ENCODE measurements around the gene EFHC1.

- TF ChIP-seq, protein P1, sequence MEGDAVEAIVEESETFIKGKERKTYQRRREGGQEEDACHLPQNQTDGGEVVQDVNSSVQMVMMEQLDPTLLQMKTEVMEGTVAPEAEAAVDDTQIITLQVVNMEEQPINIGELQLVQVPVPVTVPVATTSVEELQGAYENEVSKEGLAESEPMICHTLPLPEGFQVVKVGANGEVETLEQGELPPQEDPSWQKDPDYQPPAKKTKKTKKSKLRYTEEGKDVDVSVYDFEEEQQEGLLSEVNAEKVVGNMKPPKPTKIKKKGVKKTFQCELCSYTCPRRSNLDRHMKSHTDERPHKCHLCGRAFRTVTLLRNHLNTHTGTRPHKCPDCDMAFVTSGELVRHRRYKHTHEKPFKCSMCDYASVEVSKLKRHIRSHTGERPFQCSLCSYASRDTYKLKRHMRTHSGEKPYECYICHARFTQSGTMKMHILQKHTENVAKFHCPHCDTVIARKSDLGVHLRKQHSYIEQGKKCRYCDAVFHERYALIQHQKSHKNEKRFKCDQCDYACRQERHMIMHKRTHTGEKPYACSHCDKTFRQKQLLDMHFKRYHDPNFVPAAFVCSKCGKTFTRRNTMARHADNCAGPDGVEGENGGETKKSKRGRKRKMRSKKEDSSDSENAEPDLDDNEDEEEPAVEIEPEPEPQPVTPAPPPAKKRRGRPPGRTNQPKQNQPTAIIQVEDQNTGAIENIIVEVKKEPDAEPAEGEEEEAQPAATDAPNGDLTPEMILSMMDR (IDR thresholded peaks at IDR 0.05) = no peak
- TF ChIP-seq POLR2A (IDR thresholded peaks at IDR 0.05) (no peak), EP300 (IDR thresholded peaks at IDR 0.05) (no peak)
Observed at GRCh38 chr6:52500238-52501129, 80.3 kb downstream of the EFHC1 start.
